ENCODE data around the gene MYOM3.

DNA sequence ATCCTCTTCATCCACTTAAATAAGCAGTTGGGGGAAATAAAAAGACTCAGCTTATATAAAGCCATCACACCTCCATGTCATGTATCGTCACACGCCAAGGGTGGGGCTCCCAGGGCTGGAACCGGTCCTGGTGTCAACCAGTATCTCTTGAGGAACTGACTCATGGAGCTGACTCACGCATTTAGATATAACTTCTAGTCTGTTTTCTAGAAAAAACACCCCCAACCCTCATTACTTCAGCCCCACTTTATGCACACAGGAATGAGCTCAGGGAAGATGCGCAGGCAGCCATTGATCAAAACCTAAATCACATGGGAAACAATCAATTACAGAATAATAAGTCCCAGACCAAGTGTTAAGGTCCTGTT, 37.9 kb upstream of the MYOM3 start:
- no peak for TF ChIP-seq CTCF (IDR thresholded peaks at IDR 0.05; ENCODE audit: low read length)
- no peak for TF ChIP-seq EZH2phosphoT487 (IDR thresholded peaks at IDR 0.05; ENCODE audit: low read length)
